Calu3 (cell line): Measurements from ENCODE around the gene RGS3. TPM values are rescaled to one million over a fixed set of nuclear protein-coding genes. Genes with fewer than 3 reads are reported as not detected.

Source experiments
- BruUV-seq: library from RNA; stranded (reverse); fragments of 400-500 nt; replicated peaks from 2 replicates; lab custom pipeline; 2021; lab: Mats Ljungman, UMichigan
- CTCF ChIA-PET: fragments of 300-600 bp; sonication (Branson Sonifier 250); formaldehyde crosslinking; loops from one replicate; lab custom pipeline; 2022; ENCODE audit warnings: antibody characterized with exemption; lab: Charles Lee
- DNase-seq: peaks from one replicate; pipeline ENCODE4 v3.0.0; 2022
- H3K27ac Mint-ChIP-seq: one replicate; pipeline ENCODE4 v1.8.0; 2022; ENCODE audit warnings: mixed read lengths; ENCODE audit not compliant: unreplicated experiment
- H3K27me3 Mint-ChIP-seq: one replicate; pipeline ENCODE4 v1.8.0; 2022; ENCODE audit warnings: mixed read lengths; ENCODE audit not compliant: unreplicated experiment
- H3K36me3 Mint-ChIP-seq: one replicate; pipeline ENCODE4 v1.8.0; 2022; ENCODE audit warnings: mild to moderate bottlenecking, moderate library complexity, mixed read lengths; ENCODE audit not compliant: insufficient read depth, unreplicated experiment
- H3K4me1 Mint-ChIP-seq: one replicate; pipeline ENCODE4 v1.8.0; 2022; ENCODE audit warnings: mild to moderate bottlenecking, low read depth, mixed read lengths; ENCODE audit not compliant: unreplicated experiment
- H3K4me3 Mint-ChIP-seq: one replicate; pipeline ENCODE4 v1.8.0; 2022; ENCODE audit warnings: mild to moderate bottlenecking, low read depth, moderate library complexity, mixed read lengths; ENCODE audit not compliant: unreplicated experiment
- H3K9me3 Mint-ChIP-seq: one replicate; pipeline ENCODE4 v1.8.0; 2022; ENCODE audit warnings: low read depth, mixed read lengths; ENCODE audit not compliant: unreplicated experiment
- CTCF ChIP-seq: fragments of 200-600 bp; IDR thresholded peaks from one replicate; pipeline ENCODE4 v1.8.0; 2022; ENCODE audit warnings: antibody characterized with exemption; ENCODE audit not compliant: unreplicated experiment
- intact Hi-C: fragments of 100-400 bp; cut with micrococcal nuclease; formaldehyde crosslinking; loops from one replicate; pipeline ENCODE4 v1.10.0; 2022; ENCODE audit not compliant: unreplicated experiment
- total RNA-seq: library from RNA; stranded (reverse); gene quantifications from 2 replicates; pipeline ENCODE4 v1.2.3, GENCODE V29; 2022

The RGS3 gene
- total RNA-seq, 1 experiment from 2014 or later, result 61.8 TPM

GRCh38 chr9:113507256-113507655 is 43.7 kb downstream of the RGS3 start:
- H3K4me1 Mint-ChIP-seq, result peaks cover 49% of the 10 kb centered on the region
- intact Hi-C loops, result no loop called here
- no peak for TF ChIP-seq CTCF
- DNase-seq, result no peak
- H3K27me3 Mint-ChIP-seq, result no peaks in the 10 kb centered on the region
- H3K27ac Mint-ChIP-seq, result no peak overlapping the region
- CTCF ChIA-PET, result interaction anchor here (0.6 kb wide), 1 partner anchor 183 kb away, joined by 5 read pairs; no protein-coding TSS in a partner anchor
- BruUV-seq, result no TSS peak
- peaks cover 11% of the 10 kb centered on the region for H3K36me3 Mint-ChIP-seq
- no peaks in the 10 kb centered on the region for H3K9me3 Mint-ChIP-seq
- H3K4me3 Mint-ChIP-seq, result no peak overlapping the region

- H3K4me3 Mint-ChIP-seq, result no peak overlapping the region
- H3K9me3 Mint-ChIP-seq, result no peaks in the 10 kb centered on the region
- H3K27me3 Mint-ChIP-seq, result no peaks in the 10 kb centered on the region
- intact Hi-C loops, result no loop called here
- CTCF ChIA-PET, result interaction anchor here (0.6 kb wide), 1 partner anchor 184 kb away, joined by 5 read pairs; no protein-coding TSS in a partner anchor
- no TSS peak for BruUV-seq
- TF ChIP-seq CTCF, result no peak
- peak; percentile 31 for DNase-seq
- peaks cover 11% of the 10 kb centered on the region for H3K36me3 Mint-ChIP-seq
- no peak overlapping the region for H3K27ac Mint-ChIP-seq
- H3K4me1 Mint-ChIP-seq, result peaks cover 49% of the 10 kb centered on the region
These were observed 44.7 kb downstream of the RGS3 start for GRCh38 chr9:113508111-113508749.

- CTCF ChIA-PET, result no interaction called here
- H3K36me3 Mint-ChIP-seq, result peaks cover 16% of the 10 kb centered on the region
- H3K9me3 Mint-ChIP-seq, result no peaks in the 10 kb centered on the region
- BruUV-seq, result no TSS peak
- intact Hi-C loops, result no loop called here
- H3K27me3 Mint-ChIP-seq, result no peaks in the 10 kb centered on the region
- peaks cover 41% of the 10 kb centered on the region for H3K4me1 Mint-ChIP-seq
- no peak for DNase-seq
- no peak for TF ChIP-seq CTCF
- H3K4me3 Mint-ChIP-seq, result no peak overlapping the region
- H3K27ac Mint-ChIP-seq, result no peak overlapping the region
These were observed 45.9 kb downstream of the RGS3 start for GRCh38 chr9:113509463-113509862.

GRCh38 chr9:113511047-113511521 is 47.6 kb downstream of the RGS3 start:
- Mint-ChIP-seq H3K27me3 (no peaks in the 10 kb centered on the region), H3K9me3 (no peaks in the 10 kb centered on the region), H3K27ac (peak overlapping the region; percentile 68), H3K4me3 (no peak overlapping the region), H3K4me1 (peaks cover 38% of the 10 kb centered on the region), H3K36me3 (peaks cover 18% of the 10 kb centered on the region)
- TF ChIP-seq CTCF, result no peak
- CTCF ChIA-PET, result interaction anchor here (1.8 kb wide), 1 partner anchor 71 kb away, joined by 4 read pairs; no protein-coding TSS in a partner anchor
- no TSS peak for BruUV-seq
- intact Hi-C loops, result no loop called here
- DNase-seq, result peak; percentile 9
